Osteoblast (primary cell): Measurements from ENCODE around the gene ACOX3. TPM values are rescaled to one million over a fixed set of nuclear protein-coding genes. Genes with fewer than 3 reads are reported as not detected.
A peak's percentile ranks its signal among the peaks of the same experiment; 100 is the strongest.

Experiments used
- DNase-seq: peaks from one replicate; pipeline ENCODE4 v3.0.0; 2011; ENCODE audit warnings: low spot score, mixed read lengths; ENCODE audit not compliant: insufficient read length; ENCODE audit errors: missing footprints
- H2AFZ ChIP-seq: 2 replicates; pipeline ENCODE4 v1.6.0; 2011; ENCODE audit warnings: mild to moderate bottlenecking, low read length
- H3K27ac ChIP-seq: 2 replicates; pipeline ENCODE4 v1.5.1; 2011; ENCODE audit warnings: mild to moderate bottlenecking, low read depth, low read length, moderate library complexity
- H3K27me3 ChIP-seq: 2 replicates; pipeline ENCODE4 v1.6.0; 2012; ENCODE audit warnings: mild to moderate bottlenecking, control low read depth, inconsistent platforms, low read length, moderate library complexity; ENCODE audit not compliant: insufficient read depth
- H3K36me3 ChIP-seq: 2 replicates; pipeline ENCODE4 v1.5.1; 2011; ENCODE audit warnings: mild to moderate bottlenecking, low read length, control low read depth, moderate library complexity; ENCODE audit not compliant: insufficient read depth
- H3K4me1 ChIP-seq: 2 replicates; pipeline ENCODE4 v1.5.1; 2011; ENCODE audit warnings: mild to moderate bottlenecking, low read length, control low read depth, moderate library complexity; ENCODE audit not compliant: insufficient read depth
- H3K4me2 ChIP-seq: 2 replicates; pipeline ENCODE4 v1.6.0; 2011; ENCODE audit warnings: mild to moderate bottlenecking, low read length; ENCODE audit not compliant: insufficient read depth
- H3K4me3 ChIP-seq: fragments of 200-600 bp; sonication (generic); 3 replicates; pipeline ENCODE4 v1.5.1; 2012; ENCODE audit warnings: mild to moderate bottlenecking, low read length, inconsistent platforms; ENCODE audit not compliant: insufficient read depth
- H3K79me2 ChIP-seq: 2 replicates; pipeline ENCODE4 v1.6.0; 2012; ENCODE audit warnings: mild to moderate bottlenecking, low read length, control low read depth, inconsistent platforms; ENCODE audit not compliant: insufficient read depth
- H3K9me3 ChIP-seq: 2 replicates; pipeline ENCODE4 v1.5.1; 2011; ENCODE audit warnings: low read depth, low read length, control low read depth
- H4K20me1 ChIP-seq: 2 replicates; pipeline ENCODE4 v1.6.0; 2012; ENCODE audit warnings: mild to moderate bottlenecking, low read length, control low read depth; ENCODE audit not compliant: insufficient read depth
- CTCF ChIP-seq: IDR thresholded peaks from 2 replicates; pipeline ENCODE4 v1.5.1; 2011; ENCODE audit warnings: mild to moderate bottlenecking, low read depth, low read length, moderate library complexity; ENCODE audit errors: extremely low read depth
- total RNA-seq: library from RNA; depleted of rRNA; stranded (reverse); fragments of >200 nt; gene quantifications from 2 replicates; pipeline ENCODE4 v1.2.3, GENCODE V29; 2012

ACOX3 gene
- total RNA-seq, 1 donor, result 24.2 TPM

GRCh38 chr4:8465615-8466611 is 25.4 kb upstream of the ACOX3 start:
- Histone ChIP-seq H3K27me3 (no peaks in the 10 kb centered on the region), H3K4me1 (no peaks in the 10 kb centered on the region), H3K9me3 (no peaks in the 10 kb centered on the region), H3K27ac (no peak overlapping the region), H3K4me3 (no peak overlapping the region), H2AFZ (no peak overlapping the region), H4K20me1 (peaks cover 4% of the 10 kb centered on the region), H3K4me2 (no peak overlapping the region), H3K36me3 (peaks cover 46% of the 10 kb centered on the region), H3K79me2 (no peaks in the 10 kb centered on the region)
- no peak for TF ChIP-seq CTCF
- DNase-seq, result no peak

GRCh38 chr4:8464381-8464780 is 23.9 kb upstream of the ACOX3 start:
- Histone ChIP-seq H2AFZ (no peak overlapping the region), H3K27me3 (no peaks in the 10 kb centered on the region), H4K20me1 (peaks cover 2% of the 10 kb centered on the region), H3K4me1 (no peaks in the 10 kb centered on the region), H3K4me3 (no peak overlapping the region), H3K27ac (no peak overlapping the region), H3K9me3 (no peaks in the 10 kb centered on the region), H3K4me2 (no peak overlapping the region), H3K36me3 (peaks cover 37% of the 10 kb centered on the region), H3K79me2 (no peaks in the 10 kb centered on the region)
- DNase-seq, result peak; percentile 52
- TF ChIP-seq CTCF, result no peak

GRCh38 chr4:8463811-8464210 is 23.3 kb upstream of the ACOX3 start:
- Histone ChIP-seq H4K20me1 (no peaks in the 10 kb centered on the region), H3K9me3 (no peaks in the 10 kb centered on the region), H2AFZ (no peak overlapping the region), H3K4me3 (no peak overlapping the region), H3K79me2 (no peaks in the 10 kb centered on the region), H3K4me1 (no peaks in the 10 kb centered on the region), H3K4me2 (no peak overlapping the region), H3K27ac (no peak overlapping the region), H3K36me3 (peaks cover 32% of the 10 kb centered on the region), H3K27me3 (no peaks in the 10 kb centered on the region)
- no peak for DNase-seq
- no peak for TF ChIP-seq CTCF

- Histone ChIP-seq H3K79me2 (no peaks in the 10 kb centered on the region), H4K20me1 (no peaks in the 10 kb centered on the region), H3K4me2 (no peak overlapping the region), H3K4me3 (no peak overlapping the region), H3K27ac (no peak overlapping the region), H3K27me3 (no peaks in the 10 kb centered on the region), H3K4me1 (no peaks in the 10 kb centered on the region), H3K36me3 (peaks cover 32% of the 10 kb centered on the region), H3K9me3 (no peaks in the 10 kb centered on the region), H2AFZ (no peak overlapping the region)
- no peak for TF ChIP-seq CTCF
- no peak for DNase-seq
Observed at GRCh38 chr4:8461616-8462015, 21.1 kb upstream of the ACOX3 start.
